ENCODE data around the gene LIPM.

DNA sequence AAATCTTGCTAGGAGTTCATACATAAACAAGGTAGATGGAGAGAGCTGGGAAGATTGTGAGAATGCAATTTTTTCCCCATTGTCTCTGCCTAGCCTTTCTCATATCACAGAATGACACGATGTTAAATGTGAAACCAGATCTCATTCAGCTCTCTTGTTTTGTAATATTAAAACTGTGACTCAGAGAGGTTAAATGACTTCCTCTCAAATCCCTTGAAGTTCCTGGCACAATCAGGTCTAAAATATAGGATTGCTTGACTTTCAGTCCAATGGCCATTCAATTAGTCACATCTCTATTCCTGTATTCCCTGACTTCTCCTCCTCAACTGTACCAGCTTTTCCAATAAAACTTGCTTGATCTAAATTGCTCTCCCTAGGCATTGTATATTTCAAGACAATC lies 46.0 kb downstream of the LIPM start:
- TF ChIP-seq, protein P1, sequence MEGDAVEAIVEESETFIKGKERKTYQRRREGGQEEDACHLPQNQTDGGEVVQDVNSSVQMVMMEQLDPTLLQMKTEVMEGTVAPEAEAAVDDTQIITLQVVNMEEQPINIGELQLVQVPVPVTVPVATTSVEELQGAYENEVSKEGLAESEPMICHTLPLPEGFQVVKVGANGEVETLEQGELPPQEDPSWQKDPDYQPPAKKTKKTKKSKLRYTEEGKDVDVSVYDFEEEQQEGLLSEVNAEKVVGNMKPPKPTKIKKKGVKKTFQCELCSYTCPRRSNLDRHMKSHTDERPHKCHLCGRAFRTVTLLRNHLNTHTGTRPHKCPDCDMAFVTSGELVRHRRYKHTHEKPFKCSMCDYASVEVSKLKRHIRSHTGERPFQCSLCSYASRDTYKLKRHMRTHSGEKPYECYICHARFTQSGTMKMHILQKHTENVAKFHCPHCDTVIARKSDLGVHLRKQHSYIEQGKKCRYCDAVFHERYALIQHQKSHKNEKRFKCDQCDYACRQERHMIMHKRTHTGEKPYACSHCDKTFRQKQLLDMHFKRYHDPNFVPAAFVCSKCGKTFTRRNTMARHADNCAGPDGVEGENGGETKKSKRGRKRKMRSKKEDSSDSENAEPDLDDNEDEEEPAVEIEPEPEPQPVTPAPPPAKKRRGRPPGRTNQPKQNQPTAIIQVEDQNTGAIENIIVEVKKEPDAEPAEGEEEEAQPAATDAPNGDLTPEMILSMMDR (tag by site-specific recombination; IDR thresholded peaks at IDR 0.05), result no peak
- TF ChIP-seq ZNF792 (tag by site-specific recombination; IDR thresholded peaks at IDR 0.05) (no peak), MEIS1 (CRISPR knock-in tag; IDR thresholded peaks at IDR 0.05; ENCODE audit: borderline replicate concordance) (no peak)
- TF ChIP-seq, protein P2, sequence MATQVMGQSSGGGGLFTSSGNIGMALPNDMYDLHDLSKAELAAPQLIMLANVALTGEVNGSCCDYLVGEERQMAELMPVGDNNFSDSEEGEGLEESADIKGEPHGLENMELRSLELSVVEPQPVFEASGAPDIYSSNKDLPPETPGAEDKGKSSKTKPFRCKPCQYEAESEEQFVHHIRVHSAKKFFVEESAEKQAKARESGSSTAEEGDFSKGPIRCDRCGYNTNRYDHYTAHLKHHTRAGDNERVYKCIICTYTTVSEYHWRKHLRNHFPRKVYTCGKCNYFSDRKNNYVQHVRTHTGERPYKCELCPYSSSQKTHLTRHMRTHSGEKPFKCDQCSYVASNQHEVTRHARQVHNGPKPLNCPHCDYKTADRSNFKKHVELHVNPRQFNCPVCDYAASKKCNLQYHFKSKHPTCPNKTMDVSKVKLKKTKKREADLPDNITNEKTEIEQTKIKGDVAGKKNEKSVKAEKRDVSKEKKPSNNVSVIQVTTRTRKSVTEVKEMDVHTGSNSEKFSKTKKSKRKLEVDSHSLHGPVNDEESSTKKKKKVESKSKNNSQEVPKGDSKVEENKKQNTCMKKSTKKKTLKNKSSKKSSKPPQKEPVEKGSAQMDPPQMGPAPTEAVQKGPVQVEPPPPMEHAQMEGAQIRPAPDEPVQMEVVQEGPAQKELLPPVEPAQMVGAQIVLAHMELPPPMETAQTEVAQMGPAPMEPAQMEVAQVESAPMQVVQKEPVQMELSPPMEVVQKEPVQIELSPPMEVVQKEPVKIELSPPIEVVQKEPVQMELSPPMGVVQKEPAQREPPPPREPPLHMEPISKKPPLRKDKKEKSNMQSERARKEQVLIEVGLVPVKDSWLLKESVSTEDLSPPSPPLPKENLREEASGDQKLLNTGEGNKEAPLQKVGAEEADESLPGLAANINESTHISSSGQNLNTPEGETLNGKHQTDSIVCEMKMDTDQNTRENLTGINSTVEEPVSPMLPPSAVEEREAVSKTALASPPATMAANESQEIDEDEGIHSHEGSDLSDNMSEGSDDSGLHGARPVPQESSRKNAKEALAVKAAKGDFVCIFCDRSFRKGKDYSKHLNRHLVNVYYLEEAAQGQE (tag by site-specific recombination; IDR thresholded peaks at IDR 0.05), result no peak

All from HEK293 (cell line).